ENCODE results near the gene USP35. TPM values are rescaled to one million over a fixed set of nuclear protein-coding genes. Genes with fewer than 3 reads are reported as not detected.

The USP35 gene
- total and polyA plus RNA-seq, 4 experiments from 2014 or later = 0.11 to 14.3 (median 6.8) TPM

GRCh38 chr11:78244080-78244479 is 55.4 kb downstream of the USP35 start:
- H3K4me3 Mint-ChIP-seq = no peak overlapping the region
- Histone ChIP-seq H3K36me3 (ENCODE audit: insufficient read depth, low read length) (no peaks in the 10 kb centered on the region), H3K4me1 (ENCODE audit: insufficient read depth, low read length) (no peaks in the 10 kb centered on the region), H3K27ac (ENCODE audit: low read depth, low read length) (no peak overlapping the region), H3K9me3 (ENCODE audit: control insufficient read depth in 1 of 2, low read length in 2 of 2) (peaks cover 0 to 4% of the 10 kb centered on the region in 2 donors), H3K27me3 (ENCODE audit: insufficient read depth, low read length) (no peaks in the 10 kb centered on the region), H3K4me3 (ENCODE audit: low read length in 2 of 2) (no peak overlapping the region)
- POLR2A ChIA-PET (ENCODE audit: partially characterized antibody) = no interaction called here
- CTCF ChIA-PET (ENCODE audit: partially characterized antibody) = no interaction called here
- DNase-seq = no peak
- H3K27me3 Mint-ChIP-seq = no peaks in the 10 kb centered on the region
- H3K4me1 Mint-ChIP-seq = peaks cover 0 to 3% (median 0%) of the 10 kb centered on the region in 4 donors
- intact Hi-C loops (cut with micrococcal nuclease) = no loop called here
- peaks cover 0 to 43% (median 21%) of the 10 kb centered on the region in 8 donors for H3K9me3 Mint-ChIP-seq
- no peak overlapping the region for H3K27ac Mint-ChIP-seq
- H3K36me3 Mint-ChIP-seq = peaks cover 1 to 21% of the 10 kb centered on the region in 2 donors

GRCh38 chr11:78244546-78245255 is 56.0 kb downstream of the USP35 start:
- Mint-ChIP-seq H3K27me3 (no peaks in the 10 kb centered on the region), H3K4me1 (peaks cover 0 to 3% (median 0%) of the 10 kb centered on the region in 4 donors)

GRCh38 chr11:78248191-78248590 is 59.5 kb downstream of the USP35 start:
- Mint-ChIP-seq H3K4me1 (peaks cover 0 to 3% (median 0%) of the 10 kb centered on the region in 4 donors), H3K36me3 (peaks cover 1 to 5% of the 10 kb centered on the region in 2 donors), H3K4me3 (no peak overlapping the region), H3K9me3 (peaks cover 0 to 20% (median 4%) of the 10 kb centered on the region in 8 donors), H3K27ac (no peak overlapping the region), H3K27me3 (no peaks in the 10 kb centered on the region)
- no peak for DNase-seq
- ChIA-PET CTCF (ENCODE audit: partially characterized antibody) (interaction anchor here (1.8 kb wide), 1 partner anchor 11 kb away, joined by 3 read pairs; no protein-coding TSS in a partner anchor), POLR2A (ENCODE audit: partially characterized antibody) (no interaction called here)
- intact Hi-C loops (cut with micrococcal nuclease) = no loop called here
- no peaks in the 10 kb centered on the region for H3K9me3 ChIP-seq (ENCODE audit: control insufficient read depth in 1 of 2, low read length in 2 of 2)
- no peaks in the 10 kb centered on the region for H3K27me3 ChIP-seq (ENCODE audit: insufficient read depth, low read length)
- H3K4me3 ChIP-seq (ENCODE audit: low read length in 2 of 2) = no peak overlapping the region
- H3K27ac ChIP-seq (ENCODE audit: low read depth, low read length) = no peak overlapping the region
- H3K4me1 ChIP-seq (ENCODE audit: insufficient read depth, low read length) = no peaks in the 10 kb centered on the region
- no peaks in the 10 kb centered on the region for H3K36me3 ChIP-seq (ENCODE audit: insufficient read depth, low read length)

More at GRCh38 chr11:78244546-78245255, 56.0 kb downstream of the USP35 start:
- ChIA-PET POLR2A (ENCODE audit: partially characterized antibody) (no interaction called here), CTCF (ENCODE audit: partially characterized antibody) (no interaction called here)
- Histone ChIP-seq H3K9me3 (ENCODE audit: control insufficient read depth in 1 of 2, low read length in 2 of 2) (peaks cover 0 to 4% of the 10 kb centered on the region in 2 donors), H3K36me3 (ENCODE audit: insufficient read depth, low read length) (no peaks in the 10 kb centered on the region), H3K27ac (ENCODE audit: low read depth, low read length) (no peak overlapping the region), H3K4me1 (ENCODE audit: insufficient read depth, low read length) (no peaks in the 10 kb centered on the region), H3K4me3 (ENCODE audit: low read length in 2 of 2) (no peak overlapping the region), H3K27me3 (ENCODE audit: insufficient read depth, low read length) (no peaks in the 10 kb centered on the region)
- no peak for DNase-seq
- peaks cover 1 to 21% of the 10 kb centered on the region in 2 donors for H3K36me3 Mint-ChIP-seq
- no peak overlapping the region for H3K4me3 Mint-ChIP-seq
- intact Hi-C loops (cut with micrococcal nuclease) = no loop called here
- H3K9me3 Mint-ChIP-seq = peaks cover 0 to 43% (median 21%) of the 10 kb centered on the region in 8 donors
- H3K27ac Mint-ChIP-seq = peak overlapping the region in 2 of 7 donors; percentile 0

- POLR2A ChIA-PET (ENCODE audit: partially characterized antibody) = no interaction called here
- Mint-ChIP-seq H3K27me3 (no peaks in the 10 kb centered on the region), H3K36me3 (peaks cover 1 to 5% of the 10 kb centered on the region in 2 donors), H3K27ac (no peak overlapping the region), H3K4me3 (no peak overlapping the region), H3K9me3 (peaks cover 0 to 20% (median 4%) of the 10 kb centered on the region in 8 donors), H3K4me1 (peaks cover 0 to 3% (median 0%) of the 10 kb centered on the region in 4 donors)
- H3K27ac ChIP-seq (ENCODE audit: low read depth, low read length) = no peak overlapping the region
- H3K4me3 ChIP-seq (ENCODE audit: low read length in 2 of 2) = no peak overlapping the region
- DNase-seq = no peak
- CTCF ChIA-PET (ENCODE audit: partially characterized antibody) = interaction anchor here (1.8 kb wide), 1 partner anchor 10 kb away, joined by 3 read pairs; no protein-coding TSS in a partner anchor
- no peaks in the 10 kb centered on the region for H3K36me3 ChIP-seq (ENCODE audit: insufficient read depth, low read length)
- no peaks in the 10 kb centered on the region for H3K9me3 ChIP-seq (ENCODE audit: control insufficient read depth in 1 of 2, low read length in 2 of 2)
- no peaks in the 10 kb centered on the region for H3K4me1 ChIP-seq (ENCODE audit: insufficient read depth, low read length)
- H3K27me3 ChIP-seq (ENCODE audit: insufficient read depth, low read length) = no peaks in the 10 kb centered on the region
- intact Hi-C loops (cut with micrococcal nuclease) = no loop called here
These were observed 60.2 kb downstream of the USP35 start for GRCh38 chr11:78248903-78249302.

GRCh38 chr11:78250099-78250498 is 61.4 kb downstream of the USP35 start:
- POLR2A ChIA-PET (ENCODE audit: partially characterized antibody) = interaction anchor here (0.6 kb wide), 1 partner anchor 305 kb away, joined by 3 read pairs; no protein-coding TSS in a partner anchor
- DNase-seq = no peak
- Mint-ChIP-seq H3K27ac (no peak overlapping the region), H3K9me3 (peaks cover 0 to 9% (median 4%) of the 10 kb centered on the region in 8 donors), H3K36me3 (peaks cover 1 to 5% of the 10 kb centered on the region in 2 donors), H3K27me3 (no peaks in the 10 kb centered on the region), H3K4me1 (no peaks in the 10 kb centered on the region), H3K4me3 (no peak overlapping the region)
- H3K27me3 ChIP-seq (ENCODE audit: insufficient read depth, low read length) = no peaks in the 10 kb centered on the region
- no peaks in the 10 kb centered on the region for H3K36me3 ChIP-seq (ENCODE audit: insufficient read depth, low read length)
- intact Hi-C loops (cut with micrococcal nuclease) = no loop called here
- no peaks in the 10 kb centered on the region for H3K4me1 ChIP-seq (ENCODE audit: insufficient read depth, low read length)
- H3K9me3 ChIP-seq (ENCODE audit: control insufficient read depth in 1 of 2, low read length in 2 of 2) = no peaks in the 10 kb centered on the region
- CTCF ChIA-PET (ENCODE audit: partially characterized antibody) = interaction anchor here (0.6 kb wide), 1 partner anchor 427 kb away, joined by 3 read pairs; no protein-coding TSS in a partner anchor
- no peak overlapping the region for H3K27ac ChIP-seq (ENCODE audit: low read depth, low read length)
- H3K4me3 ChIP-seq (ENCODE audit: low read length in 2 of 2) = no peak overlapping the region

GRCh38 chr11:78251083-78251775 is 62.5 kb downstream of the USP35 start:
- H3K36me3 Mint-ChIP-seq = peaks cover 0 to 5% of the 10 kb centered on the region in 2 donors

GRCh38 chr11:78253797-78254196 is 65.1 kb downstream of the USP35 start:
- DNase-seq = no peak
- ChIA-PET CTCF (ENCODE audit: partially characterized antibody) (no interaction called here), POLR2A (ENCODE audit: partially characterized antibody) (no interaction called here)
- Mint-ChIP-seq H3K4me1 (no peaks in the 10 kb centered on the region), H3K4me3 (no peak overlapping the region), H3K27me3 (no peaks in the 10 kb centered on the region), H3K27ac (no peak overlapping the region), H3K36me3 (no peaks in the 10 kb centered on the region), H3K9me3 (peaks cover 0 to 1% (median 0%) of the 10 kb centered on the region in 8 donors)
- Histone ChIP-seq H3K27ac (ENCODE audit: low read depth, low read length) (no peak overlapping the region), H3K4me1 (ENCODE audit: insufficient read depth, low read length) (no peaks in the 10 kb centered on the region), H3K9me3 (ENCODE audit: control insufficient read depth in 1 of 2, low read length in 2 of 2) (no peaks in the 10 kb centered on the region), H3K36me3 (ENCODE audit: insufficient read depth, low read length) (no peaks in the 10 kb centered on the region), H3K4me3 (ENCODE audit: low read length in 2 of 2) (no peak overlapping the region), H3K27me3 (ENCODE audit: insufficient read depth, low read length) (no peaks in the 10 kb centered on the region)
- intact Hi-C loops (cut with micrococcal nuclease) = no loop called here

More at GRCh38 chr11:78251083-78251775, 62.5 kb downstream of the USP35 start:
- H3K27ac Mint-ChIP-seq = peak overlapping the region in 2 of 7 donors; percentile 0 to 39
- DNase-seq = no peak
- CTCF ChIA-PET (ENCODE audit: partially characterized antibody) = interaction anchor here (1.4 kb wide), 1 partner anchor 23 kb away, joined by 3 read pairs; no protein-coding TSS in a partner anchor
- H3K4me3 ChIP-seq (ENCODE audit: low read length in 2 of 2) = no peak overlapping the region
- POLR2A ChIA-PET (ENCODE audit: partially characterized antibody) = no interaction called here
- no peak overlapping the region for H3K4me3 Mint-ChIP-seq
- no peaks in the 10 kb centered on the region for H3K4me1 ChIP-seq (ENCODE audit: insufficient read depth, low read length)
- peaks cover 0 to 5% (median 1%) of the 10 kb centered on the region in 8 donors for H3K9me3 Mint-ChIP-seq
- no peaks in the 10 kb centered on the region for H3K27me3 Mint-ChIP-seq
- H3K36me3 ChIP-seq (ENCODE audit: insufficient read depth, low read length) = no peaks in the 10 kb centered on the region
- no peaks in the 10 kb centered on the region for H3K9me3 ChIP-seq (ENCODE audit: control insufficient read depth in 1 of 2, low read length in 2 of 2)
- H3K27me3 ChIP-seq (ENCODE audit: insufficient read depth, low read length) = no peaks in the 10 kb centered on the region
- H3K4me1 Mint-ChIP-seq = no peaks in the 10 kb centered on the region
- H3K27ac ChIP-seq (ENCODE audit: low read depth, low read length) = no peak overlapping the region
- intact Hi-C loops (cut with micrococcal nuclease) = no loop called here

All from CD4-positive, alpha-beta memory T cell (primary cell).